H9 (cell line): ENCODE data around the gene BRCA1. TPM values are rescaled to one million over a fixed set of nuclear protein-coding genes. Genes with fewer than 3 reads are reported as not detected.

Experiments used
- DNase-seq: peaks from one replicate; pipeline ENCODE4 v3.0.0-alpha.2; 2017
- H2AFZ ChIP-seq: one replicate; pipeline ENCODE4 v1.6.1; 2013; ENCODE audit warnings: mild to moderate bottlenecking, low read length, control low read depth, moderate library complexity
- H2AK5ac ChIP-seq: 2 replicates; pipeline ENCODE4 v1.6.1; 2013; ENCODE audit warnings: low read length, control low read depth, mixed read lengths; ENCODE audit not compliant: insufficient read length
- H2BK120ac ChIP-seq: one replicate; pipeline ENCODE4 v1.6.1; 2013; ENCODE audit warnings: low read depth, mild to moderate bottlenecking, low read length, control low read depth, inconsistent platforms; ENCODE audit not compliant: poor library complexity, severe bottlenecking
- H2BK12ac ChIP-seq: 2 replicates; pipeline ENCODE4 v1.6.1; 2013; ENCODE audit warnings: low read length, control low read depth, mixed read lengths, low read depth; ENCODE audit not compliant: insufficient read length
- H2BK15ac ChIP-seq: 2 replicates; pipeline ENCODE4 v1.6.1; 2013; ENCODE audit warnings: low read depth, low read length, control low read depth
- H2BK20ac ChIP-seq: one replicate; pipeline ENCODE4 v1.6.1; 2013; ENCODE audit warnings: low read depth, mild to moderate bottlenecking, low read length, control low read depth, inconsistent platforms; ENCODE audit not compliant: poor library complexity, severe bottlenecking
- H2BK5ac ChIP-seq: 2 replicates; pipeline ENCODE4 v1.6.1; 2013; ENCODE audit warnings: low read length, control low read depth, mixed read lengths; ENCODE audit not compliant: insufficient read length
- H3K14ac ChIP-seq: 2 replicates; pipeline ENCODE4 v1.6.1; 2013; ENCODE audit warnings: low read length, control low read depth; ENCODE audit not compliant: insufficient read depth
- H3K18ac ChIP-seq: 2 replicates; pipeline ENCODE4 v1.6.1; 2013; ENCODE audit warnings: low read depth, mild to moderate bottlenecking, mixed read lengths, low read length, control low read depth; ENCODE audit not compliant: insufficient read length
- H3K23ac ChIP-seq: 2 replicates; pipeline ENCODE4 v1.6.1; 2013; ENCODE audit warnings: low read length, control low read depth, mixed read lengths, low read depth; ENCODE audit not compliant: insufficient read length
- H3K23me2 ChIP-seq: 2 replicates; pipeline ENCODE4 v1.6.1; 2013; ENCODE audit warnings: low read depth, mild to moderate bottlenecking, mixed read lengths, low read length, control low read depth; ENCODE audit not compliant: insufficient read length, poor library complexity, severe bottlenecking
- H3K27ac ChIP-seq: 2 replicates; pipeline ENCODE4 v1.5.1; 2013; ENCODE audit warnings: low read length, control low read depth, mixed read lengths, low read depth; ENCODE audit not compliant: insufficient read length
- H3K27me3 ChIP-seq: 2 replicates; pipeline ENCODE4 v1.6.1; 2013; ENCODE audit warnings: low read length, control low read depth, inconsistent platforms; ENCODE audit not compliant: insufficient read depth
- H3K4ac ChIP-seq: 2 replicates; pipeline ENCODE4 v1.6.1; 2013; ENCODE audit warnings: low read depth, mild to moderate bottlenecking, control low read depth, inconsistent platforms, low read length, moderate library complexity
- H3K4me1 ChIP-seq: 2 replicates; pipeline ENCODE4 v1.6.1; 2013; ENCODE audit warnings: low read length, control low read depth, inconsistent platforms; ENCODE audit not compliant: insufficient read depth
- H3K4me2 ChIP-seq: 2 replicates; pipeline ENCODE4 v1.6.1; 2013; ENCODE audit warnings: low read length, control low read depth, mixed read lengths; ENCODE audit not compliant: insufficient read length, insufficient read depth
- H3K56ac ChIP-seq: 2 replicates; pipeline ENCODE4 v1.6.1; 2013; ENCODE audit warnings: low read depth, mild to moderate bottlenecking, mixed read lengths, low read length, control low read depth; ENCODE audit not compliant: insufficient read length
- H3K79me1 ChIP-seq: 2 replicates; pipeline ENCODE4 v1.6.1; 2013; ENCODE audit warnings: low read depth, mild to moderate bottlenecking, moderate library complexity, low read length, control low read depth, inconsistent platforms; ENCODE audit not compliant: insufficient read depth, poor library complexity, severe bottlenecking
- H3K79me2 ChIP-seq: 2 replicates; pipeline ENCODE4 v1.6.1; 2013; ENCODE audit warnings: low read length, control low read depth, inconsistent platforms; ENCODE audit not compliant: insufficient read depth
- H3K9ac ChIP-seq: 2 replicates; pipeline ENCODE4 v1.6.1; 2013; ENCODE audit warnings: low read length, control low read depth, mixed read lengths; ENCODE audit not compliant: insufficient read length; ENCODE audit errors: extremely low read depth
- H3K9me3 ChIP-seq: one replicate; pipeline ENCODE4 v1.6.1; 2013; ENCODE audit warnings: low read depth, low read length, inconsistent platforms; ENCODE audit not compliant: control insufficient read depth
- H3T11ph ChIP-seq: one replicate; pipeline ENCODE4 v1.6.1; 2013; ENCODE audit warnings: mild to moderate bottlenecking, low read length, control low read depth, inconsistent platforms
- H4K20me1 ChIP-seq: one replicate; pipeline ENCODE4 v1.6.1; 2013; ENCODE audit not compliant: control insufficient read depth, insufficient read length, insufficient read depth
- H4K5ac ChIP-seq: 2 replicates; pipeline ENCODE4 v1.6.1; 2013; ENCODE audit warnings: low read depth, mild to moderate bottlenecking, mixed read lengths, low read length, control low read depth; ENCODE audit not compliant: insufficient read length
- H4K8ac ChIP-seq: replicated peaks from 2 replicates; pipeline ENCODE4 v1.6.1; 2013; ENCODE audit warnings: low read length, control low read depth, mixed read lengths, low read depth; ENCODE audit not compliant: insufficient read length
- H4K91ac ChIP-seq: 2 replicates; pipeline ENCODE4 v1.6.1; 2013; ENCODE audit warnings: low read depth, mild to moderate bottlenecking, moderate library complexity, mixed read lengths, low read length, control low read depth; ENCODE audit not compliant: insufficient read length
- H3K27ac Mint-ChIP-seq, 3 experiments: 2 replicates in 2 of 3; 3 replicates in 1 of 3; pipeline ENCODE4 v1.8.0; 2020 to 2021; ENCODE audit warnings: mixed read lengths in 3 of 3, mild to moderate bottlenecking in 1 of 3, moderate library complexity in 1 of 3
- H3K27me3 Mint-ChIP-seq: 2 replicates; pipeline ENCODE4 v1.8.0; 2021; ENCODE audit warnings: low read depth, mild to moderate bottlenecking, moderate library complexity, mixed read lengths
- H3K36me3 Mint-ChIP-seq, 3 experiments: 2 replicates in 2 of 3; 3 replicates in 1 of 3; pipeline ENCODE4 v1.8.0; 2020 to 2021; ENCODE audit warnings: low read depth in 3 of 3, mixed read lengths in 3 of 3; ENCODE audit not compliant: insufficient read depth in 1 of 3
- H3K4me1 Mint-ChIP-seq, 2 experiments: 2 replicates each; pipeline ENCODE4 v1.8.0; 2020; ENCODE audit warnings: mixed read lengths in 2 of 2
- H3K4me3 Mint-ChIP-seq, 2 experiments: 2 replicates in 1 of 2; 3 replicates in 1 of 2; pipeline ENCODE4 v1.8.0; 2020 to 2021; ENCODE audit warnings: mild to moderate bottlenecking in 2 of 2, mixed read lengths in 2 of 2, moderate library complexity in 1 of 2
- H3K9me3 Mint-ChIP-seq, 2 experiments: 2 replicates in 1 of 2; 3 replicates in 1 of 2; pipeline ENCODE4 v1.8.0; 2020; ENCODE audit warnings: mild to moderate bottlenecking in 2 of 2, mixed read lengths in 2 of 2, moderate library complexity in 1 of 2
- CTCF ChIP-seq: fragments of 200-600 bp; sonication (generic); conservative IDR thresholded peaks from 3 replicates; pipeline ENCODE4 v1.8.0; 2021; ENCODE audit warnings: antibody characterized with exemption, mild to moderate bottlenecking
- total RNA-seq: library from RNA; stranded (reverse); gene quantifications from 2 replicates; pipeline ENCODE4 v1.2.1, GENCODE V29; 2021

BRCA1 gene
- total RNA-seq, 1 experiment from 2014 or later, result 32.3 TPM

- no peak overlapping the region for H3K23ac ChIP-seq
- H3K4ac ChIP-seq, result no peak overlapping the region
- Mint-ChIP-seq H3K36me3 (peaks cover 14 to 25% (median 23%) of the 10 kb centered on the region in 3 experiments; a peak in 6 of 7 replicates), H3K4me3 (no peak overlapping the region), H3K27ac (peak overlapping the region in 2 of 3 experiments; percentile 87 to 98; a peak in 3 of 7 replicates), H3K9me3 (no peaks in the 10 kb centered on the region; a peak in 1 of 5 replicates), H3K4me1 (peaks cover 44 to 47% of the 10 kb centered on the region in 2 experiments), H3K27me3 (no peaks in the 10 kb centered on the region)
- no peak overlapping the region for H2AK5ac ChIP-seq
- no peak overlapping the region for H2BK120ac ChIP-seq
- H3K14ac ChIP-seq, result no peak overlapping the region
- DNase-seq, result no peak
- TF ChIP-seq CTCF, result no peak
- no peak overlapping the region for H4K8ac ChIP-seq
- no peaks in the 10 kb centered on the region for H3K27me3 ChIP-seq
- H2AFZ ChIP-seq, result no peak overlapping the region
- H3K27ac ChIP-seq, result no peak overlapping the region
- H2BK20ac ChIP-seq, result no peak overlapping the region
- no peaks in the 10 kb centered on the region for H3K79me2 ChIP-seq
- H3K56ac ChIP-seq, result no peak overlapping the region
- H2BK15ac ChIP-seq, result no peak overlapping the region
- H4K20me1 ChIP-seq, result no peaks in the 10 kb centered on the region
- no peak overlapping the region for H3K9ac ChIP-seq
- no peak overlapping the region for H4K5ac ChIP-seq
- H4K91ac ChIP-seq, result no peak overlapping the region
- no peak overlapping the region for H2BK12ac ChIP-seq
- no peak overlapping the region for H3T11ph ChIP-seq
- H2BK5ac ChIP-seq, result no peak overlapping the region
- H3K4me2 ChIP-seq, result no peak overlapping the region
- H3K23me2 ChIP-seq, result no peaks in the 10 kb centered on the region
- H3K4me1 ChIP-seq, result peaks cover 13% of the 10 kb centered on the region; the same call in 1 of the 2 replicates
- H3K79me1 ChIP-seq, result no peaks in the 10 kb centered on the region
- H3K9me3 ChIP-seq, result no peaks in the 10 kb centered on the region
- H3K18ac ChIP-seq, result no peak overlapping the region
Observed at GRCh38 chr17:43043307-43043706, 81.9 kb downstream of the BRCA1 start.
